Glutamatergic neuron (in vitro differentiated cells): Measurements from ENCODE around the gene PIWIL1. TPM values are rescaled to one million over a fixed set of nuclear protein-coding genes. Genes with fewer than 3 reads are reported as not detected.

Source experiments
- DNase-seq: peaks from one replicate; pipeline ENCODE4 v3.0.0; 2022
- H3K27ac Mint-ChIP-seq: one replicate; pipeline ENCODE4 v1.8.0; 2020; ENCODE audit warnings: mild to moderate bottlenecking, mixed read lengths, inconsistent platforms; ENCODE audit not compliant: unreplicated experiment
- H3K27me3 Mint-ChIP-seq: one replicate; pipeline ENCODE4 v1.8.0; 2020; ENCODE audit warnings: mild to moderate bottlenecking, moderate library complexity, mixed read lengths, inconsistent platforms; ENCODE audit not compliant: unreplicated experiment
- H3K36me3 Mint-ChIP-seq: one replicate; pipeline ENCODE4 v1.8.0; 2020; ENCODE audit warnings: mild to moderate bottlenecking, mixed read lengths, inconsistent platforms; ENCODE audit not compliant: unreplicated experiment
- H3K4me1 Mint-ChIP-seq: one replicate; pipeline ENCODE4 v1.8.0; 2020; ENCODE audit warnings: mild to moderate bottlenecking, low read depth, mixed read lengths, inconsistent platforms; ENCODE audit not compliant: unreplicated experiment
- H3K4me3 Mint-ChIP-seq: one replicate; pipeline ENCODE4 v1.8.0; 2020; ENCODE audit warnings: mild to moderate bottlenecking, mixed read lengths, inconsistent platforms; ENCODE audit not compliant: unreplicated experiment
- H3K9me3 Mint-ChIP-seq: one replicate; pipeline ENCODE4 v1.8.0; 2020; ENCODE audit warnings: mild to moderate bottlenecking, moderate library complexity, mixed read lengths, inconsistent platforms; ENCODE audit not compliant: unreplicated experiment
- total RNA-seq: library from RNA; stranded (reverse); fragmentation: NEBNext Ultra II Directional; extraction: Animal tissue kit (Norgen Biotek cat#: 25700); gene quantifications from one replicate; pipeline ENCODE4 v1.2.1, GENCODE V29; 2021; ENCODE audit not compliant: unreplicated experiment
- TF ChIP-seq, protein P1 (sequence below): fragments of 200-600 bp; sonication (generic); IDR thresholded peaks from one replicate; pipeline ENCODE4 v1.5.0; 2021; ENCODE audit not compliant: partially characterized antibody, unreplicated experiment

The PIWIL1 gene
- total RNA-seq, 1 donor from 2014 or later, result not detected

DNA sequence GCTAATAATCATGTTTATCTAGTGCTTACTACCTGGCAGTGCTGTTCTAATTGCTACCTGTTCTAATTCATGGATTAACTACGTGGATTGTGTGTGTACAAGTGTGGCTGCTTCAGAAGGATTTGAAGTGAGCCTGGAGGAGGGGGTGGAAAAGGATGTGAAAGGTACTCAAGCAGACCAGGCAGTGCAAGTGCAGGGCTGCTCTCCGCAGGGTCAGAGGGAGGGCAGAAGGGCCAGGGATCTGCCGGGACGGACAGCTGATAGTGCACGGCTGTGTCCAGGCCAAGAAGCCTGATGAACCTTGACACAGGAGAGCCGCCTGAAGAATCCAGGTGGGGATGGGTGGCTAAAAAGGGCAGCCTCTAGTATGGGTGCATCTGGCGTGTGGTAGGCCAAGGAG is 28.5 kb downstream of the PIWIL1 start:
- TF ChIP-seq, protein P1, sequence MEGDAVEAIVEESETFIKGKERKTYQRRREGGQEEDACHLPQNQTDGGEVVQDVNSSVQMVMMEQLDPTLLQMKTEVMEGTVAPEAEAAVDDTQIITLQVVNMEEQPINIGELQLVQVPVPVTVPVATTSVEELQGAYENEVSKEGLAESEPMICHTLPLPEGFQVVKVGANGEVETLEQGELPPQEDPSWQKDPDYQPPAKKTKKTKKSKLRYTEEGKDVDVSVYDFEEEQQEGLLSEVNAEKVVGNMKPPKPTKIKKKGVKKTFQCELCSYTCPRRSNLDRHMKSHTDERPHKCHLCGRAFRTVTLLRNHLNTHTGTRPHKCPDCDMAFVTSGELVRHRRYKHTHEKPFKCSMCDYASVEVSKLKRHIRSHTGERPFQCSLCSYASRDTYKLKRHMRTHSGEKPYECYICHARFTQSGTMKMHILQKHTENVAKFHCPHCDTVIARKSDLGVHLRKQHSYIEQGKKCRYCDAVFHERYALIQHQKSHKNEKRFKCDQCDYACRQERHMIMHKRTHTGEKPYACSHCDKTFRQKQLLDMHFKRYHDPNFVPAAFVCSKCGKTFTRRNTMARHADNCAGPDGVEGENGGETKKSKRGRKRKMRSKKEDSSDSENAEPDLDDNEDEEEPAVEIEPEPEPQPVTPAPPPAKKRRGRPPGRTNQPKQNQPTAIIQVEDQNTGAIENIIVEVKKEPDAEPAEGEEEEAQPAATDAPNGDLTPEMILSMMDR, result no peak
- no peaks in the 10 kb centered on the region for H3K9me3 Mint-ChIP-seq
- no peaks in the 10 kb centered on the region for H3K4me1 Mint-ChIP-seq

DNA sequence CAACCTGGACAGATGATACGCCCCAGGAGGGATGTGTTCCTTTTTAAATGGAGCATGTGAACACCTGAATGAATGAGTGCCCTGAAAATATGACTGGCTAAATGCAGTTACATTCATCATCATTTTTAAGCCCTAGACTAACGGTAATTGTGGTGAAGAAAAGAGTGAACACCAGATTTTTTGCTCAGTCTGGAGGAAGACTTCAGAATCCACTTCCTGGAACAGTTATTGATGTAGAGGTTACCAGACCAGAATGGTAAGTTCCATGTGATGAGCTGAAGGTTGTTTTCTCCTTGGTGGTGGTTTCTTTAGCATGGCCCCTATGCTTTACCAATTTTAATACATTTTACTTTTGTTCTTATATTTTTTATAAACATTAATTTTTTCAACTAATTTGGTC is 29.3 kb downstream of the PIWIL1 start:
- peaks cover 1% of the 10 kb centered on the region for H3K27me3 Mint-ChIP-seq
- DNase-seq, result no peak
- H3K4me3 Mint-ChIP-seq, result no peak overlapping the region
- no peaks in the 10 kb centered on the region for H3K36me3 Mint-ChIP-seq
- no peaks in the 10 kb centered on the region for H3K9me3 Mint-ChIP-seq
- no peaks in the 10 kb centered on the region for H3K4me1 Mint-ChIP-seq
- H3K27ac Mint-ChIP-seq, result no peak overlapping the region
- TF ChIP-seq, protein P1, result no peak

More for the DNA sequence above, 28.5 kb downstream of the PIWIL1 start:
- H3K27ac Mint-ChIP-seq, result no peak overlapping the region
- no peaks in the 10 kb centered on the region for H3K36me3 Mint-ChIP-seq
- DNase-seq, result no peak
- H3K27me3 Mint-ChIP-seq, result no peaks in the 10 kb centered on the region
- no peak overlapping the region for H3K4me3 Mint-ChIP-seq

DNA sequence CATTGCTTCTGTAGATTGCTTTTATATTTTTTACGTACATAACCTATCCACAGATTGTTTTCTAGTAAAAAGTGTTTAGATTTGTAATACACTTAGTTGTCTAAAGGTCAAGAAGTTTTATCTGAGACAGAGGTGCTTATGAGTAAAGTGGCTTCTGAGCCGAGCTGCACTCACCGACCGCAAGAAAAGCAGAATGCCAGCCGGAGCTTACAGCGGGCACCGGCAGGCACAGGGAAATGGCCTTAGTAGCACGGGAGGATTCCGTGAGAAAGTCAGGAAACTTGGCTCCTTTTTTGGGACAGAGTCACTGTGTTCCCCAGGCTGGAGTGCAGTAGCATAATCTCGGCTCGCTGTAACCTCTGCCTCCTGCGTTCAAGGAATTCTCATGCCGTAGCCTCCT is 29.8 kb downstream of the PIWIL1 start:
- Mint-ChIP-seq H3K27ac (no peak overlapping the region), H3K27me3 (peaks cover 1% of the 10 kb centered on the region), H3K36me3 (no peaks in the 10 kb centered on the region), H3K4me3 (no peak overlapping the region), H3K4me1 (no peaks in the 10 kb centered on the region), H3K9me3 (no peaks in the 10 kb centered on the region)
- TF ChIP-seq, protein P1, result no peak
- DNase-seq, result no peak

DNA sequence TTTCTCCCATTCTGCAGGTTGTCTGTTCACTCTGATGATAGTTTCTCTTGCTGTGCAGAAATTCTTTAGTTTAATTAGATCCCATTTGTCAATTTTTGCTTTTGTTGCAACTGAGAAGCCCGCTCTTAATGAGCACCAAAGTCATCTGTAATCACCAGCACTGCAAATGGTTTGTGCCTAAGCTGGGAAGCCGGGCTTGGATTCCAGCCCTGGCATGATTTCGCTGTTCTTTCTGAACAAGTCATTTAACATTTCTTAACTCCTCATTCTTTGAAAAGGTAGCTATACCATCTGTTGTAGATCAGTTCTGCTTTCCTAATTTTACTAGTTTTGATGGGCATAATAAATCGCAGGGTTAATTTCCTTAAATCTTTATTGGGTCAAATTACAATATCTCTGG is 32.1 kb downstream of the PIWIL1 start:
- no peak overlapping the region for H3K27ac Mint-ChIP-seq
- H3K36me3 Mint-ChIP-seq, result peaks cover under 1% of the 10 kb centered on the region
- H3K27me3 Mint-ChIP-seq, result peaks cover 1% of the 10 kb centered on the region
- TF ChIP-seq, protein P1, result no peak
- no peak overlapping the region for H3K4me3 Mint-ChIP-seq
- no peak for DNase-seq
- no peaks in the 10 kb centered on the region for H3K9me3 Mint-ChIP-seq
- no peaks in the 10 kb centered on the region for H3K4me1 Mint-ChIP-seq

DNA sequence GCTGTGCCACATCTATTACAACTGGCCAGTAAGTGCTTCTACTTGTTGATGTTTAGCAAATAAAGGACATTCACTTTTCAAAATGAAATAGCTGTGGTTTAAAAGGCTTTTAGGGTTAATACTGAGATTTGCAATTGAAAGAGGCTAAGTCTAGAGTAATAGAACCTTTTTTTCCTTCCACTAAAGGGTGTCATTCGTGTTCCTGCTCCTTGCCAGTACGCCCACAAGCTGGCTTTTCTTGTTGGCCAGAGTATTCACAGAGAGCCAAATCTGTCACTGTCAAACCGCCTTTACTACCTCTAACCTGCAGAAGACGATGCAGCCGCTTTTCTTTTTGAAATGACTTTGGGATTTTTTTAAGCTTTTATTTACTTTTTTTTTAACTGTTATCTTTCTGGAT is 33.6 kb downstream of the PIWIL1 start:
- H3K27ac Mint-ChIP-seq, result no peak overlapping the region
- no peaks in the 10 kb centered on the region for H3K9me3 Mint-ChIP-seq
- H3K4me1 Mint-ChIP-seq, result no peaks in the 10 kb centered on the region
- no peak overlapping the region for H3K4me3 Mint-ChIP-seq
- peaks cover 1% of the 10 kb centered on the region for H3K27me3 Mint-ChIP-seq
- no peak for DNase-seq
- H3K36me3 Mint-ChIP-seq, result peaks cover 5% of the 10 kb centered on the region
- TF ChIP-seq, protein P1, result no peak
